WTC11 (cell line): ENCODE measurements around the gene TMEM131L.

Source experiments
- CREB1 ChIP-seq: sonication (generic); formaldehyde crosslinking; IDR thresholded peaks from 2 replicates; pipeline ENCODE4 v1.8.0; 2023; ENCODE audit warnings: mild to moderate bottlenecking, missing genetic modification reagents
- FOXJ3 ChIP-seq: sonication (generic); formaldehyde crosslinking; IDR thresholded peaks from 2 replicates; pipeline ENCODE4 v1.9.0; 2021; ENCODE audit warnings: missing genetic modification reagents, mild to moderate bottlenecking, borderline replicate concordance
- IRF2 ChIP-seq: sonication (generic); formaldehyde crosslinking; IDR thresholded peaks from 2 replicates; pipeline ENCODE4 v1.8.0; 2022; ENCODE audit warnings: low read depth, missing genetic modification reagents, borderline replicate concordance
- MYBL2 ChIP-seq: sonication (generic); formaldehyde crosslinking; IDR thresholded peaks from 2 replicates; pipeline ENCODE4 v1.8.1; 2023; ENCODE audit warnings: mild to moderate bottlenecking, moderate library complexity, missing genetic modification reagents
- NFYB ChIP-seq: sonication (generic); formaldehyde crosslinking; conservative IDR thresholded peaks from 2 replicates; pipeline ENCODE4 v1.8.0; 2022; ENCODE audit warnings: low read depth, missing genetic modification reagents
- NR2C2 ChIP-seq: sonication (generic); formaldehyde crosslinking; IDR thresholded peaks from 2 replicates; pipeline ENCODE4 v1.8.0; 2022; ENCODE audit warnings: mild to moderate bottlenecking, missing genetic modification reagents
- OVOL2 ChIP-seq: fragments of 250-450 bp; sonication (Bioruptor Pico); IDR thresholded peaks from 2 replicates; pipeline ENCODE4 v1.9.0; 2021; ENCODE audit warnings: mild to moderate bottlenecking, borderline replicate concordance
- TF ChIP-seq, protein P1 (sequence below): sonication (generic); formaldehyde crosslinking; conservative IDR thresholded peaks from 2 replicates; pipeline ENCODE4 v1.8.1; 2022; ENCODE audit warnings: mild to moderate bottlenecking, missing genetic modification reagents
- TF ChIP-seq, protein P2 (sequence below): fragments of 200-600 bp; IDR thresholded peaks from 2 replicates; pipeline ENCODE4 v1.8.0; 2022; ENCODE audit warnings: antibody characterized with exemption
- TF ChIP-seq, protein P3 (sequence below): sonication (generic); formaldehyde crosslinking; IDR thresholded peaks from 2 replicates; pipeline ENCODE4 v1.8.0; 2022; ENCODE audit warnings: missing genetic modification reagents
- TF ChIP-seq, protein P4 (sequence below): sonication (generic); formaldehyde crosslinking; IDR thresholded peaks from 2 replicates; pipeline ENCODE4 v1.8.1; 2022; ENCODE audit warnings: low read depth, missing genetic modification reagents, borderline replicate concordance
- TF ChIP-seq, protein P5 (sequence below): fragments of 250-450 bp; sonication (Bioruptor Pico); IDR thresholded peaks from 2 replicates; pipeline ENCODE4 v1.9.0; 2021; ENCODE audit warnings: mild to moderate bottlenecking, borderline replicate concordance
- TF ChIP-seq, protein P6 (sequence below): sonication (generic); formaldehyde crosslinking; IDR thresholded peaks from 2 replicates; pipeline ENCODE4 v1.8.0; 2022; ENCODE audit warnings: mild to moderate bottlenecking, missing genetic modification reagents

DNA sequence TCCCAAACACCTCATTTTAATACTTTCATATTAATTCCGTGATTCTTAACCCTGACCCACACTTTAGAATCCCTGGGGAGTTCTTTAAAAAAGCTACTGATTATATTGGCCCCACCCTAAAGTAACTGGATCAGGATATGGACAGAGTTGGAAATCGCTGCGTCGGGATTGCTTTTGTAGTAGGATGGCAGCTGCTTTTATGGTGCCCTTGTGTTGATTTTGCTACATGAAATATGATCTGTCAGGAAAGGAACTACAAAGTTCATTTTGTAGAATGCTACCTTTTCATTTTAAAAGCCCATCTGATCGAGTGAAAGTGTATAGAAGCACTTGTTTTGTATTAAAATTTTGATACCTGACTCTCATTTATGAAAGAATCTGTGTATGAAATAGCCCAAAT lies 43.6 kb downstream of the TMEM131L start:
- TF ChIP-seq, protein P1, sequence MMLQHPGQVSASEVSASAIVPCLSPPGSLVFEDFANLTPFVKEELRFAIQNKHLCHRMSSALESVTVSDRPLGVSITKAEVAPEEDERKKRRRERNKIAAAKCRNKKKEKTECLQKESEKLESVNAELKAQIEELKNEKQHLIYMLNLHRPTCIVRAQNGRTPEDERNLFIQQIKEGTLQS (CRISPR knock-in tag): no peak
- TF ChIP-seq, protein P2, sequence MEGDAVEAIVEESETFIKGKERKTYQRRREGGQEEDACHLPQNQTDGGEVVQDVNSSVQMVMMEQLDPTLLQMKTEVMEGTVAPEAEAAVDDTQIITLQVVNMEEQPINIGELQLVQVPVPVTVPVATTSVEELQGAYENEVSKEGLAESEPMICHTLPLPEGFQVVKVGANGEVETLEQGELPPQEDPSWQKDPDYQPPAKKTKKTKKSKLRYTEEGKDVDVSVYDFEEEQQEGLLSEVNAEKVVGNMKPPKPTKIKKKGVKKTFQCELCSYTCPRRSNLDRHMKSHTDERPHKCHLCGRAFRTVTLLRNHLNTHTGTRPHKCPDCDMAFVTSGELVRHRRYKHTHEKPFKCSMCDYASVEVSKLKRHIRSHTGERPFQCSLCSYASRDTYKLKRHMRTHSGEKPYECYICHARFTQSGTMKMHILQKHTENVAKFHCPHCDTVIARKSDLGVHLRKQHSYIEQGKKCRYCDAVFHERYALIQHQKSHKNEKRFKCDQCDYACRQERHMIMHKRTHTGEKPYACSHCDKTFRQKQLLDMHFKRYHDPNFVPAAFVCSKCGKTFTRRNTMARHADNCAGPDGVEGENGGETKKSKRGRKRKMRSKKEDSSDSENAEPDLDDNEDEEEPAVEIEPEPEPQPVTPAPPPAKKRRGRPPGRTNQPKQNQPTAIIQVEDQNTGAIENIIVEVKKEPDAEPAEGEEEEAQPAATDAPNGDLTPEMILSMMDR: no peak
- no peak for TF ChIP-seq IRF2 (CRISPR knock-in tag)
- TF ChIP-seq MYBL2: no peak
- TF ChIP-seq, protein P3, sequence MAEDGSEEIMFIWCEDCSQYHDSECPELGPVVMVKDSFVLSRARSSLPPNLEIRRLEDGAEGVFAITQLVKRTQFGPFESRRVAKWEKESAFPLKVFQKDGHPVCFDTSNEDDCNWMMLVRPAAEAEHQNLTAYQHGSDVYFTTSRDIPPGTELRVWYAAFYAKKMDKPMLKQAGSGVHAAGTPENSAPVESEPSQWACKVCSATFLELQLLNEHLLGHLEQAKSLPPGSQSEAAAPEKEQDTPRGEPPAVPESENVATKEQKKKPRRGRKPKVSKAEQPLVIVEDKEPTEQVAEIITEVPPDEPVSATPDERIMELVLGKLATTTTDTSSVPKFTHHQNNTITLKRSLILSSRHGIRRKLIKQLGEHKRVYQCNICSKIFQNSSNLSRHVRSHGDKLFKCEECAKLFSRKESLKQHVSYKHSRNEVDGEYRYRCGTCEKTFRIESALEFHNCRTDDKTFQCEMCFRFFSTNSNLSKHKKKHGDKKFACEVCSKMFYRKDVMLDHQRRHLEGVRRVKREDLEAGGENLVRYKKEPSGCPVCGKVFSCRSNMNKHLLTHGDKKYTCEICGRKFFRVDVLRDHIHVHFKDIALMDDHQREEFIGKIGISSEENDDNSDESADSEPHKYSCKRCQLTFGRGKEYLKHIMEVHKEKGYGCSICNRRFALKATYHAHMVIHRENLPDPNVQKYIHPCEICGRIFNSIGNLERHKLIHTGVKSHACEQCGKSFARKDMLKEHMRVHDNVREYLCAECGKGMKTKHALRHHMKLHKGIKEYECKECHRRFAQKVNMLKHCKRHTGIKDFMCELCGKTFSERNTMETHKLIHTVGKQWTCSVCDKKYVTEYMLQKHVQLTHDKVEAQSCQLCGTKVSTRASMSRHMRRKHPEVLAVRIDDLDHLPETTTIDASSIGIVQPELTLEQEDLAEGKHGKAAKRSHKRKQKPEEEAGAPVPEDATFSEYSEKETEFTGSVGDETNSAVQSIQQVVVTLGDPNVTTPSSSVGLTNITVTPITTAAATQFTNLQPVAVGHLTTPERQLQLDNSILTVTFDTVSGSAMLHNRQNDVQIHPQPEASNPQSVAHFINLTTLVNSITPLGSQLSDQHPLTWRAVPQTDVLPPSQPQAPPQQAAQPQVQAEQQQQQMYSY (CRISPR knock-in tag): no peak
- TF ChIP-seq FOXJ3 (CRISPR knock-in tag): no peak
- TF ChIP-seq, protein P4, sequence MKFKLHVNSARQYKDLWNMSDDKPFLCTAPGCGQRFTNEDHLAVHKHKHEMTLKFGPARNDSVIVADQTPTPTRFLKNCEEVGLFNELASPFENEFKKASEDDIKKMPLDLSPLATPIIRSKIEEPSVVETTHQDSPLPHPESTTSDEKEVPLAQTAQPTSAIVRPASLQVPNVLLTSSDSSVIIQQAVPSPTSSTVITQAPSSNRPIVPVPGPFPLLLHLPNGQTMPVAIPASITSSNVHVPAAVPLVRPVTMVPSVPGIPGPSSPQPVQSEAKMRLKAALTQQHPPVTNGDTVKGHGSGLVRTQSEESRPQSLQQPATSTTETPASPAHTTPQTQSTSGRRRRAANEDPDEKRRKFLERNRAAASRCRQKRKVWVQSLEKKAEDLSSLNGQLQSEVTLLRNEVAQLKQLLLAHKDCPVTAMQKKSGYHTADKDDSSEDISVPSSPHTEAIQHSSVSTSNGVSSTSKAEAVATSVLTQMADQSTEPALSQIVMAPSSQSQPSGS (CRISPR knock-in tag): no peak
- no peak for TF ChIP-seq NR2C2 (CRISPR knock-in tag)
- TF ChIP-seq, protein P5, sequence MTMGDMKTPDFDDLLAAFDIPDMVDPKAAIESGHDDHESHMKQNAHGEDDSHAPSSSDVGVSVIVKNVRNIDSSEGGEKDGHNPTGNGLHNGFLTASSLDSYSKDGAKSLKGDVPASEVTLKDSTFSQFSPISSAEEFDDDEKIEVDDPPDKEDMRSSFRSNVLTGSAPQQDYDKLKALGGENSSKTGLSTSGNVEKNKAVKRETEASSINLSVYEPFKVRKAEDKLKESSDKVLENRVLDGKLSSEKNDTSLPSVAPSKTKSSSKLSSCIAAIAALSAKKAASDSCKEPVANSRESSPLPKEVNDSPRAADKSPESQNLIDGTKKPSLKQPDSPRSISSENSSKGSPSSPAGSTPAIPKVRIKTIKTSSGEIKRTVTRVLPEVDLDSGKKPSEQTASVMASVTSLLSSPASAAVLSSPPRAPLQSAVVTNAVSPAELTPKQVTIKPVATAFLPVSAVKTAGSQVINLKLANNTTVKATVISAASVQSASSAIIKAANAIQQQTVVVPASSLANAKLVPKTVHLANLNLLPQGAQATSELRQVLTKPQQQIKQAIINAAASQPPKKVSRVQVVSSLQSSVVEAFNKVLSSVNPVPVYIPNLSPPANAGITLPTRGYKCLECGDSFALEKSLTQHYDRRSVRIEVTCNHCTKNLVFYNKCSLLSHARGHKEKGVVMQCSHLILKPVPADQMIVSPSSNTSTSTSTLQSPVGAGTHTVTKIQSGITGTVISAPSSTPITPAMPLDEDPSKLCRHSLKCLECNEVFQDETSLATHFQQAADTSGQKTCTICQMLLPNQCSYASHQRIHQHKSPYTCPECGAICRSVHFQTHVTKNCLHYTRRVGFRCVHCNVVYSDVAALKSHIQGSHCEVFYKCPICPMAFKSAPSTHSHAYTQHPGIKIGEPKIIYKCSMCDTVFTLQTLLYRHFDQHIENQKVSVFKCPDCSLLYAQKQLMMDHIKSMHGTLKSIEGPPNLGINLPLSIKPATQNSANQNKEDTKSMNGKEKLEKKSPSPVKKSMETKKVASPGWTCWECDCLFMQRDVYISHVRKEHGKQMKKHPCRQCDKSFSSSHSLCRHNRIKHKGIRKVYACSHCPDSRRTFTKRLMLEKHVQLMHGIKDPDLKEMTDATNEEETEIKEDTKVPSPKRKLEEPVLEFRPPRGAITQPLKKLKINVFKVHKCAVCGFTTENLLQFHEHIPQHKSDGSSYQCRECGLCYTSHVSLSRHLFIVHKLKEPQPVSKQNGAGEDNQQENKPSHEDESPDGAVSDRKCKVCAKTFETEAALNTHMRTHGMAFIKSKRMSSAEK: no peak
- TF ChIP-seq CREB1 (CRISPR knock-in tag): no peak
- no peak for TF ChIP-seq OVOL2 (CRISPR knock-in tag)
- TF ChIP-seq, protein P6, sequence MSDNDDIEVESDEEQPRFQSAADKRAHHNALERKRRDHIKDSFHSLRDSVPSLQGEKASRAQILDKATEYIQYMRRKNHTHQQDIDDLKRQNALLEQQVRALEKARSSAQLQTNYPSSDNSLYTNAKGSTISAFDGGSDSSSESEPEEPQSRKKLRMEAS (CRISPR knock-in tag): no peak
- no peak for TF ChIP-seq NFYB (CRISPR knock-in tag)
